ENCODE measurements around the gene DAND5. TPM values are rescaled to one million over a fixed set of nuclear protein-coding genes. Genes with fewer than 3 reads are reported as not detected.
A peak's percentile ranks its signal among the peaks of the same experiment; 100 is the strongest.

DAND5 gene
- total and polyA plus RNA-seq, 4 experiments from 2014 or later, result not detected

DNA sequence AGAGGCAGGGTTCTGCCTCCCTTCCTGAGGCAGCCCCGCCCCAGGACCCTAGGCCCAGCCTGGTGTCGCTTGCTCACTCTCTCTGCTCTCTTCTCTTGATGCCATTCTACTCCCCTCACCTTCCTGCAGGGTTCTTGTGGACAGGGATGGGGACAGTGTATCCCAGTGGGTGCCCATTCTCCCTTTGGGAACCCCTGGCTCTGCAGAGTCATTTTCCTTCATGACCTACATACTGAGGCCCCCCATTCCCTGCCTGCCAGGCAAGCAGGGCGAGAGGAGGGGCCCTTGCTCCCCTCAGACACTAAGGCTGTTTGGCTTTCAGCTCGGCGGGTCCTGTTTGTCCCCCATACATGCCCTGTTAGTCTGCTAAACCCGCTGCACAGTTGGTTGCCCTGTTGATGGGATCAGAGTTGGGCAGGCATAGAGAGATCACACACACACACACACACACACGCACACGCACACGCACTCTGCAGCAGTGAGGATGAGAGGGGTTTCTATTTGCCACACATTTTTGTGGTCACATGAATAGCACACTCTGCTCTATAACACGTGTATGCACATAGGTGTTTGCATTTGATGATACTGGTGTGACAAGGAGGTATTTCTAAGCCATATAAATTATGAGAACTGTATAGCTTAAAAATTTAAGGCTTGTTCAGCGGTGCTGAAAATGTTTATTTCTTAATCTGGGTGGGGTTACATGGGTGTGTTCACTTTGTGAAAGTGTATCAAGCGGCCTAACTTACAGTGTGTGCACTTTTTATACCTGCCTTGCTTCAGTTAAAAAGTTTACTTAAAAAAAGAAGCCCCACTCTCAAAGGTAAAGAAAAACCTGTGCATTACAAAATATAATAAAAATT is 46.2 kb downstream of the DAND5 start:
- H3K4me1 ChIP-seq (ENCODE audit: insufficient read depth, low read length), result peaks cover 26% of the 10 kb centered on the region
- Mint-ChIP-seq H3K9me3 (peaks cover 0 to 5% (median 0%) of the 10 kb centered on the region in 8 donors), H3K27me3 (peaks cover 51 to 56% of the 10 kb centered on the region in 2 donors), H3K36me3 (no peaks in the 10 kb centered on the region), H3K4me3 (peak overlapping the region in 2 of 8 donors; percentile 18 to 67), H3K27ac (no peak overlapping the region), H3K4me1 (peaks cover 8 to 34% (median 21%) of the 10 kb centered on the region in 4 donors)
- POLR2A ChIA-PET (ENCODE audit: partially characterized antibody), result no interaction called here
- no peaks in the 10 kb centered on the region for H3K36me3 ChIP-seq (ENCODE audit: insufficient read depth, low read length)
- CTCF ChIA-PET (ENCODE audit: partially characterized antibody), result interaction anchor here (0.6 kb wide), 1 partner anchor 179 kb away, joined by 3 read pairs; no protein-coding TSS in a partner anchor
- no peak overlapping the region for H3K4me3 ChIP-seq (ENCODE audit: low read length in 2 of 2)
- peaks cover 41% of the 10 kb centered on the region for H3K27me3 ChIP-seq (ENCODE audit: insufficient read depth, low read length)
- no peaks in the 10 kb centered on the region for H3K9me3 ChIP-seq (ENCODE audit: control insufficient read depth in 1 of 2, low read length in 2 of 2)
- intact Hi-C loops (cut with micrococcal nuclease), result no loop called here
- H3K27ac ChIP-seq (ENCODE audit: low read depth, low read length), result no peak overlapping the region
- no peak for DNase-seq

DNA sequence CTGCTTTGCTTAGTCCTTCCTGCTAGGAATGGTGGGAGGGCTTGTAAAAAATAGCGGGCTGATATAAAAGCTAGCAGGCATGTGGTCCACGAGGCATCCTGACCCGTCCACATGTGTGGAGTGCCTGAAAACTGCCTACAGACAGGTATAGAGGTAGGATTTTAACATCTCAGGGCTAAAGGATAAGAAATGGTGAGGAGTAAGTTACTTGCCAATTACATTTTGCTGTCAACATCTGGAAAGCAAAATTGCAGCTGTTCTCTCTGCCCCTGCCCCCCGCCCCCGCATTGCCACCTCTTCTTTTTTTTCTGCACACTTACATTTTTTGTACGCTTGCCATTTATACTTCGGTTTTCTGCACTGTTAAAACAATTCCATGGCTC is 46.9 kb downstream of the DAND5 start:
- CTCF ChIA-PET (ENCODE audit: partially characterized antibody), result interaction anchor here (1.8 kb wide), 1 partner anchor 45 kb away, joined by 7 read pairs; no protein-coding TSS in a partner anchor

DNA sequence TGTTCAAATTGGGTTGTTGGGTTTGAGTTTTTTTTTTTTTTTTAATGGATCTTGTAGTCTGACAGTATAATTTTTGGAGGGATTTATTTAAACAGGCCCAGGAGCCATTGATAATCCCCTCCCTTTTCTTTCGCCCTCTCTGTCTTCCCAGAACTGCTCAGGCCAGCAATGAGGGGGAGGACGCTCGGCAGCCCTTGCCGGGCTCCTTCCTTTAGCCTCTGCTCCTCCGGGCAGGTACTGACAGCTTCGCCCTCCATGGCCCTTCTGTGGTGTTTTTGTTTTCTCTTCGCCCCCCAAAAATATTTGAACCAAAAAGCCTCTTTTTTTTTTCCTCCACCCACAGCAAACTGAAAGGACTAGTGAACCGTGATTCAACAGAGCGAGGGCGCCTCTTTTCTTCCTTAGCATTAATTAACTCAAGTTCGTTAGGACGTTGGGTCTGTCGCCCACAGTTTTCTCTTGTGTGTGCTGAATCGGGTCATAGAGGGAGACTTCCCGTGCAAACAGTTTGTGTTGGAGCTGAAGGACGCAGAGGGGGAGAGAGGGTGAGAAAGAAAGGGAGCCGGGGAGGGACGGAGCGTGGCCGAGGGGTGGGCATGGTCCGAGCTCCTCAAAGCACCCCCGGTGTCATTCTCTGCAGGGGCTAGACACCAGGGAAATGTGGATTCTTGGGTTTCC is 47.4 kb downstream of the DAND5 start:
- Mint-ChIP-seq H3K4me1 (peaks cover 8 to 31% (median 19%) of the 10 kb centered on the region in 4 donors), H3K36me3 (no peaks in the 10 kb centered on the region), H3K27me3 (peaks cover 47 to 49% of the 10 kb centered on the region in 2 donors), H3K4me3 (no peak overlapping the region), H3K9me3 (peaks cover 0 to 5% (median 0%) of the 10 kb centered on the region in 8 donors), H3K27ac (no peak overlapping the region)
- no peak overlapping the region for H3K4me3 ChIP-seq (ENCODE audit: low read length in 2 of 2)
- ChIA-PET CTCF (ENCODE audit: partially characterized antibody) (interaction anchor here (1.8 kb wide), 1 partner anchor 45 kb away, joined by 7 read pairs; no protein-coding TSS in a partner anchor), POLR2A (ENCODE audit: partially characterized antibody) (no interaction called here)
- intact Hi-C loops (cut with micrococcal nuclease), result no loop called here
- DNase-seq, result no peak
- H3K9me3 ChIP-seq (ENCODE audit: control insufficient read depth in 1 of 2, low read length in 2 of 2), result no peaks in the 10 kb centered on the region
- H3K27me3 ChIP-seq (ENCODE audit: insufficient read depth, low read length), result peaks cover 29% of the 10 kb centered on the region
- H3K27ac ChIP-seq (ENCODE audit: low read depth, low read length), result no peak overlapping the region
- no peaks in the 10 kb centered on the region for H3K36me3 ChIP-seq (ENCODE audit: insufficient read depth, low read length)
- H3K4me1 ChIP-seq (ENCODE audit: insufficient read depth, low read length), result peaks cover 26% of the 10 kb centered on the region

More for the DNA sequence above, 46.9 kb downstream of the DAND5 start:
- H3K27ac Mint-ChIP-seq, result no peak overlapping the region
- peaks cover 0 to 5% (median 0%) of the 10 kb centered on the region in 8 donors for H3K9me3 Mint-ChIP-seq
- no peaks in the 10 kb centered on the region for H3K36me3 Mint-ChIP-seq
- H3K4me3 Mint-ChIP-seq, result no peak overlapping the region
- peaks cover 26% of the 10 kb centered on the region for H3K4me1 ChIP-seq (ENCODE audit: insufficient read depth, low read length)
- H3K4me3 ChIP-seq (ENCODE audit: low read length in 2 of 2), result no peak overlapping the region
- H3K4me1 Mint-ChIP-seq, result peaks cover 8 to 34% (median 21%) of the 10 kb centered on the region in 4 donors
- POLR2A ChIA-PET (ENCODE audit: partially characterized antibody), result no interaction called here
- H3K27ac ChIP-seq (ENCODE audit: low read depth, low read length), result no peak overlapping the region
- no peaks in the 10 kb centered on the region for H3K36me3 ChIP-seq (ENCODE audit: insufficient read depth, low read length)
- no peak for DNase-seq
- peaks cover 34% of the 10 kb centered on the region for H3K27me3 ChIP-seq (ENCODE audit: insufficient read depth, low read length)
- peaks cover 50 to 53% of the 10 kb centered on the region in 2 donors for H3K27me3 Mint-ChIP-seq
- intact Hi-C loops (cut with micrococcal nuclease), result no loop called here
- H3K9me3 ChIP-seq (ENCODE audit: control insufficient read depth in 1 of 2, low read length in 2 of 2), result no peaks in the 10 kb centered on the region

DNA sequence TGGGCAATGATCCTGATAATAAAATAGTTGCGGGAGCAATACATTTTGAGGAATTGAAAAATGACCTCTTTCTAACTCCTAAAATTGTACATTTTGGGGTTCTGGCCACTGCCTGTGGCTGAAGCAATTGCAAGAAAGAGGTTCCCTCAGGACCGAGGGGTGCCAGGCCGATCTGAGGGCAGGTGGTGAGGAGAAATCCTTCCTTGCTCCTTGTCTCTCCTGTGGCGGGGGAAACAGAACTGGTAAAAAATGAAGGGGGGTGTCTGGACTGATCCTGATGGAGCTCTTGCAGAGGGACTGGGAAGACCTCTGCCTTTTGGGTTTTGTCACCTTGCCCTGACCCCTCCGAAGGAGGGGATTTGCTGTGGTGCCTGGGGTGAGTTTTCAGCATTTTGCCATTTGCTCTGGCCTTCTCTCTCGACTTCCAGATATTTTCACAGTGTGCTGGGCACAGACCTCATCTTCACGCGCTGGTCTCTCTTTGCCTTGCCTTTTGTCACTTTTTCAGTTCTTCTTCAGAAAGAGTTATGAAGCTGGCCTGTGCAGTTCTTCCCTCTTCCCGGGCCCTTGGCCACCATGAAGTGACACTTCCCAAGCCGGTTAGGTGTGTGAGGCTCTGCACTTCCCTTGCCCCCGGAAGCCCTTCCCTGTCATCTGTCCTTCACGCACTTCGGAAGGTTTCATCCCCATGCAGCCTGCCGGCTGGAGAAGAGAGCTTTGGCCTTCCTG is 48.1 kb downstream of the DAND5 start:
- Histone ChIP-seq H3K4me1 (ENCODE audit: insufficient read depth, low read length) (peaks cover 24% of the 10 kb centered on the region), H3K36me3 (ENCODE audit: insufficient read depth, low read length) (no peaks in the 10 kb centered on the region), H3K27me3 (ENCODE audit: insufficient read depth, low read length) (peaks cover 23% of the 10 kb centered on the region), H3K27ac (ENCODE audit: low read depth, low read length) (no peak overlapping the region), H3K9me3 (ENCODE audit: control insufficient read depth in 1 of 2, low read length in 2 of 2) (no peaks in the 10 kb centered on the region), H3K4me3 (ENCODE audit: low read length in 2 of 2) (no peak overlapping the region)
- peaks cover 8 to 31% (median 20%) of the 10 kb centered on the region in 4 donors for H3K4me1 Mint-ChIP-seq
- POLR2A ChIA-PET (ENCODE audit: partially characterized antibody), result no interaction called here
- no peak overlapping the region for H3K27ac Mint-ChIP-seq
- H3K4me3 Mint-ChIP-seq, result no peak overlapping the region
- H3K9me3 Mint-ChIP-seq, result peaks cover 0 to 5% (median 0%) of the 10 kb centered on the region in 8 donors
- H3K36me3 Mint-ChIP-seq, result no peaks in the 10 kb centered on the region
- no peak for DNase-seq
- H3K27me3 Mint-ChIP-seq, result peaks cover 47 to 48% of the 10 kb centered on the region in 2 donors
- CTCF ChIA-PET (ENCODE audit: partially characterized antibody), result interaction anchor here (1.2 to 1.8 kb wide), 2 partner anchors 12 to 44 kb away, joined by 5 to 7 read pairs; no protein-coding TSS in a partner anchor
- intact Hi-C loops (cut with micrococcal nuclease), result no loop called here

- H3K9me3 ChIP-seq (ENCODE audit: control insufficient read depth in 1 of 2, low read length in 2 of 2), result no peaks in the 10 kb centered on the region
- ChIA-PET POLR2A (ENCODE audit: partially characterized antibody) (no interaction called here), CTCF (ENCODE audit: partially characterized antibody) (interaction anchor here (1.2 to 1.8 kb wide), 2 partner anchors 11 to 43 kb away, joined by 5 to 7 read pairs; no protein-coding TSS in a partner anchor)
- Mint-ChIP-seq H3K4me3 (no peak overlapping the region), H3K27me3 (peaks cover 41% of the 10 kb centered on the region in 2 donors), H3K4me1 (peaks cover 3 to 28% (median 16%) of the 10 kb centered on the region in 4 donors), H3K36me3 (no peaks in the 10 kb centered on the region), H3K9me3 (no peaks in the 10 kb centered on the region), H3K27ac (no peak overlapping the region)
- H3K27ac ChIP-seq (ENCODE audit: low read depth, low read length), result no peak overlapping the region
- H3K4me1 ChIP-seq (ENCODE audit: insufficient read depth, low read length), result peaks cover 23% of the 10 kb centered on the region
- no peaks in the 10 kb centered on the region for H3K36me3 ChIP-seq (ENCODE audit: insufficient read depth, low read length)
- peaks cover 15% of the 10 kb centered on the region for H3K27me3 ChIP-seq (ENCODE audit: insufficient read depth, low read length)
- intact Hi-C loops (cut with micrococcal nuclease), result no loop called here
- no peak for DNase-seq
- H3K4me3 ChIP-seq (ENCODE audit: low read length in 2 of 2), result no peak overlapping the region
Observed at GRCh38 chr19:13018035-13018914, 48.9 kb downstream of the DAND5 start.

DNA sequence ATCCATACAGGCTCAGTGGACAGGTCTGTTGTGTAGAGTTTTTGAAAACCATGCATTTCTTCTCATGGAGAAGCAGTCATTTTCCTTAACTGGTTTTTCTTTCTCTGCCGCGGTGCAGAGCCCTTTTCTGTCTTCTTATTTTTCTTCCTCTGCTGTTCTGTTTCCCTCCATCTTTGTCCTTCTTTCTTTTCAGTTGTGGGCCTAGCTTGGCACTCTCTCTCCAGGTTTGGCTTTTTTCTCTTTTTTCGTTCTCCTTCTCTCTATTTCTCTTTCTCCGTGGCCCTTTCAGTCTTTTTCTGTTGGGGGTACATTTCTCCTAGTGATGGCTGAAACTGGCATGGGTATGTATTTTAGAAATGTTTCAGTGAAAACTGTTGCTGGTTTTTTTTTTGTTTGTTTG is 50.0 kb downstream of the DAND5 start:
- Histone ChIP-seq H3K27me3 (ENCODE audit: insufficient read depth, low read length) (peaks cover 9% of the 10 kb centered on the region), H3K4me1 (ENCODE audit: insufficient read depth, low read length) (peaks cover 22% of the 10 kb centered on the region), H3K9me3 (ENCODE audit: control insufficient read depth in 1 of 2, low read length in 2 of 2) (no peaks in the 10 kb centered on the region), H3K4me3 (ENCODE audit: low read length in 2 of 2) (no peak overlapping the region), H3K36me3 (ENCODE audit: insufficient read depth, low read length) (no peaks in the 10 kb centered on the region), H3K27ac (ENCODE audit: low read depth, low read length) (no peak overlapping the region)
- peaks cover 39 to 40% of the 10 kb centered on the region in 2 donors for H3K27me3 Mint-ChIP-seq
- no peak overlapping the region for H3K27ac Mint-ChIP-seq
- intact Hi-C loops (cut with micrococcal nuclease), result no loop called here
- no peaks in the 10 kb centered on the region for H3K36me3 Mint-ChIP-seq
- no peak overlapping the region for H3K4me3 Mint-ChIP-seq
- ChIA-PET CTCF (ENCODE audit: partially characterized antibody) (no interaction called here), POLR2A (ENCODE audit: partially characterized antibody) (no interaction called here)
- DNase-seq, result no peak
- peaks cover 3 to 26% (median 15%) of the 10 kb centered on the region in 4 donors for H3K4me1 Mint-ChIP-seq
- H3K9me3 Mint-ChIP-seq, result peaks cover 0 to 1% (median 0%) of the 10 kb centered on the region in 8 donors

Measured in CD4-positive, alpha-beta memory T cell (primary cell).